ENCODE data around the gene CLEC2D.
"Not testable (repeated sequence)": the region's sequence is repeated elsewhere in the genome, so short reads cannot be mapped to it uniquely, and the experiment has no call there.

CLEC2D gene

GRCh38 chr12:9707864-9708808 is 38.6 kb downstream of the CLEC2D start:
- DNase-seq (ENCODE audit: low read depth): peak; percentile 8
- H3K4me3 ChIP-seq (ENCODE audit: control insufficient read depth, low read depth, low read length): no peak overlapping the region
- peak; percentile 78 for TF ChIP-seq CTCF (IDR thresholded peaks at IDR 0.05; ENCODE audit: control insufficient read depth, insufficient read depth, low read depth, low read length, missing control alignments)

GRCh38 chr12:9708853-9709252 is 39.3 kb downstream of the CLEC2D start:
- H3K4me3 ChIP-seq (ENCODE audit: control insufficient read depth, low read depth, low read length): no peak overlapping the region
- TF ChIP-seq CTCF (IDR thresholded peaks at IDR 0.05; ENCODE audit: control insufficient read depth, insufficient read depth, low read depth, low read length, missing control alignments): no peak
- no peak for DNase-seq (ENCODE audit: low read depth)

GRCh38 chr12:9710584-9711375 is 41.3 kb downstream of the CLEC2D start:
- no peak for TF ChIP-seq CTCF (IDR thresholded peaks at IDR 0.05; ENCODE audit: control insufficient read depth, insufficient read depth, low read depth, low read length, missing control alignments)
- H3K4me3 ChIP-seq (ENCODE audit: control insufficient read depth, low read depth, low read length): no peak overlapping the region
- DNase-seq (ENCODE audit: low read depth): no peak

GRCh38 chr12:9711664-9712063 is 42.2 kb downstream of the CLEC2D start:
- DNase-seq (ENCODE audit: low read depth): no peak
- TF ChIP-seq CTCF (IDR thresholded peaks at IDR 0.05; ENCODE audit: control insufficient read depth, insufficient read depth, low read depth, low read length, missing control alignments): no peak
- H3K4me3 ChIP-seq (ENCODE audit: control insufficient read depth, low read depth, low read length): no peak overlapping the region

GRCh38 chr12:9713032-9713558 is 43.6 kb downstream of the CLEC2D start:
- not testable (repeated sequence) for DNase-seq (ENCODE audit: low read depth); H3K4me3 ChIP-seq (ENCODE audit: control insufficient read depth, low read depth, low read length)

GRCh38 chr12:9717070-9717925 is 47.8 kb downstream of the CLEC2D start:
- no peak for TF ChIP-seq CTCF (IDR thresholded peaks at IDR 0.05; ENCODE audit: control insufficient read depth, insufficient read depth, low read depth, low read length, missing control alignments)
- no peak overlapping the region for H3K4me3 ChIP-seq (ENCODE audit: control insufficient read depth, low read depth, low read length)
- no peak for DNase-seq (ENCODE audit: low read depth)

All from AG09309 (cell line).